Trophoblast cell (in vitro differentiated cells and primary cell): ENCODE data around the gene SLC38A9.

Experiments
- DNase-seq, 2 donors: peaks; one replicate each; pipeline ENCODE4 v3.0.0-alpha.2; 2016
- H2AFZ ChIP-seq: 2 replicates; pipeline ENCODE4 v1.6.1; 2013; ENCODE audit warnings: low read length, moderate library complexity, mild to moderate bottlenecking; ENCODE audit not compliant: insufficient read depth, poor library complexity
- H2AK5ac ChIP-seq: 2 replicates; pipeline ENCODE4 v1.6.1; 2013; ENCODE audit warnings: mild to moderate bottlenecking, low read length
- H2BK120ac ChIP-seq: 2 replicates; pipeline ENCODE4 v1.6.1; 2013; ENCODE audit warnings: low read length, mild to moderate bottlenecking, moderate library complexity; ENCODE audit not compliant: insufficient read depth, poor library complexity
- H2BK12ac ChIP-seq: 2 replicates; pipeline ENCODE4 v1.6.1; 2013; ENCODE audit warnings: mild to moderate bottlenecking, low read length, moderate library complexity
- H2BK5ac ChIP-seq: 2 replicates; pipeline ENCODE4 v1.6.1; 2013; ENCODE audit warnings: low read length, low read depth, moderate library complexity, mild to moderate bottlenecking; ENCODE audit not compliant: poor library complexity
- H3K14ac ChIP-seq: 2 replicates; pipeline ENCODE4 v1.6.1; 2013; ENCODE audit warnings: mild to moderate bottlenecking, low read length
- H3K18ac ChIP-seq: 2 replicates; pipeline ENCODE4 v1.6.1; 2013; ENCODE audit warnings: mild to moderate bottlenecking, low read length
- H3K23ac ChIP-seq: 2 replicates; pipeline ENCODE4 v1.6.1; 2013; ENCODE audit warnings: low read length
- H3K27ac ChIP-seq: 2 replicates; pipeline ENCODE4 v1.5.1; 2013; ENCODE audit warnings: low read depth, mild to moderate bottlenecking, inconsistent platforms, low read length, moderate library complexity
- H3K27me3 ChIP-seq: 2 replicates; pipeline ENCODE4 v1.6.1; 2013; ENCODE audit warnings: inconsistent platforms, mild to moderate bottlenecking, low read length, moderate library complexity; ENCODE audit not compliant: insufficient read depth
- H3K36me3 ChIP-seq, 2 experiments: 1 replicate in 1 of 2; 2 replicates in 1 of 2; pipeline ENCODE4 v1.6.1; 2013; ENCODE audit warnings: low read length in 2 of 2, mild to moderate bottlenecking in 2 of 2, moderate library complexity in 1 of 2; ENCODE audit not compliant: insufficient read depth in 2 of 2, control insufficient read depth in 1 of 2
- H3K4ac ChIP-seq: 2 replicates; pipeline ENCODE4 v1.6.1; 2013; ENCODE audit warnings: low read depth, mild to moderate bottlenecking, low read length, moderate library complexity
- H3K4me1 ChIP-seq, 2 experiments: 1 replicate in 1 of 2; 2 replicates in 1 of 2; pipeline ENCODE4 v1.6.1; 2013; ENCODE audit warnings: low read length in 2 of 2, mild to moderate bottlenecking in 2 of 2, moderate library complexity in 1 of 2; ENCODE audit not compliant: insufficient read depth in 2 of 2, control insufficient read depth in 1 of 2
- H3K4me2 ChIP-seq: 2 replicates; pipeline ENCODE4 v1.6.1; 2013; ENCODE audit warnings: inconsistent platforms, mild to moderate bottlenecking, low read length, moderate library complexity
- H3K4me3 ChIP-seq: 2 replicates; pipeline ENCODE4 v1.5.1; 2013; ENCODE audit warnings: mild to moderate bottlenecking, low read depth, low read length, inconsistent platforms
- H3K79me1 ChIP-seq: one replicate; pipeline ENCODE4 v1.6.1; 2013; ENCODE audit warnings: low read length
- H3K79me2 ChIP-seq: 2 replicates; pipeline ENCODE4 v1.6.1; 2013; ENCODE audit warnings: low read length, mild to moderate bottlenecking; ENCODE audit not compliant: control insufficient read depth, insufficient read depth, poor library complexity
- H3K9ac ChIP-seq: 2 replicates; pipeline ENCODE4 v1.6.1; 2013; ENCODE audit warnings: mild to moderate bottlenecking, low read length
- H3K9me3 ChIP-seq: 2 replicates; pipeline ENCODE4 v1.6.1; 2013; ENCODE audit warnings: low read depth, mild to moderate bottlenecking, control low read depth, inconsistent platforms, low read length; ENCODE audit not compliant: insufficient read depth
- H4K12ac ChIP-seq: 2 replicates; pipeline ENCODE4 v1.6.1; 2013; ENCODE audit warnings: low read depth, mild to moderate bottlenecking, low read length, moderate library complexity
- H4K8ac ChIP-seq: 2 replicates; pipeline ENCODE4 v1.6.1; 2013; ENCODE audit warnings: low read depth, mild to moderate bottlenecking, low read length, moderate library complexity
- H4K91ac ChIP-seq: one replicate; pipeline ENCODE4 v1.6.1; 2013; ENCODE audit warnings: low read depth, mild to moderate bottlenecking, low read length, moderate library complexity
- WGBS: extraction: QIAGEN DNeasy Blood & Tissue Kit; methylation state at CpG from one replicate; pipeline ENCODE4 v1.1.7; 2013; ENCODE audit warnings: missing lambda C conversion rate; ENCODE audit not compliant: insufficient read length, insufficient coverage; ENCODE audit errors: extremely low coverage; 5-methylcytosine and 5-hydroxymethylcytosine counted together

The SLC38A9 gene

GRCh38 chr5:55750499-55750898, 38.4 kb upstream of the SLC38A9 start:
- no peaks in the 10 kb centered on the region for H3K79me1 ChIP-seq
- no peak overlapping the region for H2AK5ac ChIP-seq
- no peak overlapping the region for H3K4me3 ChIP-seq
- H3K36me3 ChIP-seq = no peaks in the 10 kb centered on the region
- H3K27ac ChIP-seq = no peak overlapping the region
- no peak overlapping the region for H3K4ac ChIP-seq
- H2BK12ac ChIP-seq = no peak overlapping the region
- no peaks in the 10 kb centered on the region for H3K79me2 ChIP-seq
- H4K12ac ChIP-seq = no peak overlapping the region
- H3K18ac ChIP-seq = no peak overlapping the region
- no peak overlapping the region for H2AFZ ChIP-seq
- H2BK5ac ChIP-seq = no peak overlapping the region
- no peak overlapping the region for H2BK120ac ChIP-seq
- no peak overlapping the region for H3K9ac ChIP-seq
- H3K9me3 ChIP-seq = no peaks in the 10 kb centered on the region
- no peaks in the 10 kb centered on the region for H3K27me3 ChIP-seq
- H4K8ac ChIP-seq = no peak overlapping the region
- no peak overlapping the region for H3K23ac ChIP-seq
- no peaks in the 10 kb centered on the region for H3K4me1 ChIP-seq
- no peak overlapping the region for H3K14ac ChIP-seq
- no peak overlapping the region for H4K91ac ChIP-seq
- DNase-seq = no peak
- no peak overlapping the region for H3K4me2 ChIP-seq
- WGBS = no CpG with 5 or more reads among the region's 3 CpGs

DNA sequence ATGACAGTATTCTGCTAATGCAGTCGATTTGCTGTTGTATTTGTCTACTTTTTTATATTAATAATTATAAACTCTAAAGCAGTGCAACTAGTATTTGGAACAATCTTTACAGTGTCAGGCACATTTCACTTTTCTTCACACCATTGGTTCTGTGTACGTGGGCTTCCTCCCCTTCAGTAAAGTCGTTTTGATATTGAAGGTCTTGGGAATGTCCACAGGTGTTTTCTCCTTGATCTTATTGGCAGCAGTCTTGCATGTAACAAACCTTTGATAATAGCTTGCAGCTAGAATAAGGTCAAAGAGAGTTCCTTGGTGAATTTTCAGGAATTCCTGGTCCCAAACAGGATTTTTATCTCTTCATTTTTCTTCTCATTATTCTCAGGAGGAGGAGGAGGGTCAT, 37.9 kb upstream of the SLC38A9 start:
- Histone ChIP-seq H3K4me1 (no peaks in the 10 kb centered on the region), H3K23ac (no peak overlapping the region), H4K8ac (no peak overlapping the region), H4K91ac (no peak overlapping the region), H3K79me2 (no peaks in the 10 kb centered on the region), H3K4me3 (no peak overlapping the region), H3K4ac (no peak overlapping the region), H4K12ac (no peak overlapping the region), H2AFZ (no peak overlapping the region), H2AK5ac (no peak overlapping the region), H3K79me1 (no peaks in the 10 kb centered on the region), H3K9me3 (no peaks in the 10 kb centered on the region), H3K18ac (no peak overlapping the region), H3K27me3 (no peaks in the 10 kb centered on the region), H2BK120ac (no peak overlapping the region), H2BK5ac (no peak overlapping the region), H3K36me3 (no peaks in the 10 kb centered on the region), H3K27ac (no peak overlapping the region), H3K14ac (no peak overlapping the region), H2BK12ac (no peak overlapping the region), H3K9ac (no peak overlapping the region), H3K4me2 (no peak overlapping the region)
- DNase-seq = no peak
- no CpG with 5 or more reads among the region's 3 CpGs for WGBS

DNA sequence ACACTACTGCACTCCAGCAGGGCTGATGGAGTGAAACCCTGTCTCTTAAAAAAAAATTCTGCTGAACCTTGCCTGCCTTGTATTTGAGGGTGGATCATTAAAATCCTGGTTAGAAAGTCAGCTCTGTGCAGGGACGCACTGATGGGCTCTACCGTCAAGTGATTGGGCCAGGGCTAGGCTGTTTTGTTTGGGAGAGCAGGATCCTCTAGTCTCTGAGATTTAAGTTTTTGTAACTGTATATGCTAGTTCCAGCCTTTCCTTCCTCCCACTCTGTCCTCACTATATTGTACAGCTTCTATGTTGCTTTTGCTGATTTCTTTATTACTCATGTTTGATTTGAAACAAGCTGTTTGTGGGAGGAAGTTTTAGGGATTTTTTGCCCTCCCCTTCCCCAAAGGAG, 37.3 kb upstream of the SLC38A9 start:
- Histone ChIP-seq H3K14ac (no peak overlapping the region), H2AK5ac (no peak overlapping the region), H4K12ac (no peak overlapping the region), H3K4me3 (no peak overlapping the region), H4K8ac (no peak overlapping the region), H3K18ac (no peak overlapping the region), H3K79me1 (no peaks in the 10 kb centered on the region), H2BK120ac (no peak overlapping the region), H3K36me3 (no peaks in the 10 kb centered on the region), H3K4me1 (no peaks in the 10 kb centered on the region), H2BK12ac (no peak overlapping the region), H4K91ac (no peak overlapping the region), H3K9me3 (no peaks in the 10 kb centered on the region), H3K4ac (no peak overlapping the region), H3K27me3 (no peaks in the 10 kb centered on the region), H2AFZ (no peak overlapping the region), H3K9ac (no peak overlapping the region), H3K4me2 (no peak overlapping the region), H3K79me2 (no peaks in the 10 kb centered on the region), H2BK5ac (no peak overlapping the region), H3K23ac (no peak overlapping the region), H3K27ac (no peak overlapping the region)
- DNase-seq = no peak
- no CpG with 5 or more reads among the region's 2 CpGs for WGBS

- Histone ChIP-seq H3K23ac (no peak overlapping the region), H3K27ac (no peak overlapping the region), H3K4me2 (no peak overlapping the region), H4K12ac (no peak overlapping the region), H3K9ac (no peak overlapping the region), H2BK12ac (no peak overlapping the region), H2BK120ac (no peak overlapping the region), H4K8ac (no peak overlapping the region), H3K18ac (no peak overlapping the region), H3K79me2 (no peaks in the 10 kb centered on the region), H2AK5ac (no peak overlapping the region), H3K9me3 (no peaks in the 10 kb centered on the region), H2BK5ac (no peak overlapping the region), H3K4me1 (no peaks in the 10 kb centered on the region), H3K27me3 (no peaks in the 10 kb centered on the region), H3K79me1 (no peaks in the 10 kb centered on the region), H3K4me3 (no peak overlapping the region), H3K14ac (no peak overlapping the region), H4K91ac (no peak overlapping the region), H3K4ac (no peak overlapping the region), H3K36me3 (no peaks in the 10 kb centered on the region), H2AFZ (no peak overlapping the region)
- no CpG with 5 or more reads among the region's 2 CpGs for WGBS
- no peak for DNase-seq
Measured at GRCh38 chr5:55747778-55748318, 35.7 kb upstream of the SLC38A9 start.
